Omental fat pad (tissue), 4 donors: Measurements from ENCODE around the gene KSR1. TPM values are rescaled to one million over a fixed set of nuclear protein-coding genes. Genes with fewer than 3 reads are reported as not detected.

Source experiments
- ATAC-seq: fragments of 150-250 bp; one replicate; pipeline ENCODE4 v1.9.1; 2016; ENCODE audit warnings: mild to moderate bottlenecking, moderate library complexity; ENCODE audit not compliant: low FRiP score
- DNase-seq: peaks from one replicate; pipeline ENCODE4 v3.0.0-alpha.2; 2019; ENCODE audit warnings: low spot score
- CTCF ChIP-seq, 3 donors: fragments of 450-650 bp; IDR thresholded peaks; one replicate each; pipeline ENCODE4 v1.5.1; 2016 to 2017; ENCODE audit warnings: antibody characterized with exemption in 3 of 3, mild to moderate bottlenecking in 3 of 3, moderate library complexity in 2 of 3
- total RNA-seq, 4 donors: library from RNA; depleted of rRNA; stranded (reverse); fragments of >200 nt; gene quantifications; one replicate each; pipeline ENCODE4 v1.1.0, GENCODE V29; 2016

The KSR1 gene
- total RNA-seq, 4 donors from 2014 or later = 25.8 to 42.3 (median 33.9) TPM

GRCh38 chr17:27569257-27569722 is 113.0 kb downstream of the KSR1 start:
- no peak for ATAC-seq
- no peak for DNase-seq
- TF ChIP-seq CTCF (IDR thresholded peaks at IDR 0.05) = no peak

GRCh38 chr17:27569884-27570577 is 113.8 kb downstream of the KSR1 start:
- ATAC-seq (no peak), DNase-seq (no peak)
- no peak for TF ChIP-seq CTCF (IDR thresholded peaks at IDR 0.05)

GRCh38 chr17:27570578-27570914 is 114.3 kb downstream of the KSR1 start:
- no peak for ATAC-seq
- DNase-seq = no peak
- TF ChIP-seq CTCF (IDR thresholded peaks at IDR 0.05) = no peak

GRCh38 chr17:27571563-27572352 is 115.5 kb downstream of the KSR1 start:
- no peak for ATAC-seq
- no peak for DNase-seq
- TF ChIP-seq CTCF (IDR thresholded peaks at IDR 0.05) = no peak

- ATAC-seq (no peak), DNase-seq (no peak)
- TF ChIP-seq CTCF (IDR thresholded peaks at IDR 0.05) = no peak
Measured at GRCh38 chr17:27572665-27573064, 116.4 kb downstream of the KSR1 start.

- DNase-seq (no peak), ATAC-seq (no peak)
- no peak for TF ChIP-seq CTCF (IDR thresholded peaks at IDR 0.05)
Measured at GRCh38 chr17:27573548-27573947, 117.3 kb downstream of the KSR1 start.
